Measurements from ENCODE around the gene PIGQ.
A peak's percentile ranks its signal among the peaks of the same experiment; 100 is the strongest.

PIGQ gene

DNA sequence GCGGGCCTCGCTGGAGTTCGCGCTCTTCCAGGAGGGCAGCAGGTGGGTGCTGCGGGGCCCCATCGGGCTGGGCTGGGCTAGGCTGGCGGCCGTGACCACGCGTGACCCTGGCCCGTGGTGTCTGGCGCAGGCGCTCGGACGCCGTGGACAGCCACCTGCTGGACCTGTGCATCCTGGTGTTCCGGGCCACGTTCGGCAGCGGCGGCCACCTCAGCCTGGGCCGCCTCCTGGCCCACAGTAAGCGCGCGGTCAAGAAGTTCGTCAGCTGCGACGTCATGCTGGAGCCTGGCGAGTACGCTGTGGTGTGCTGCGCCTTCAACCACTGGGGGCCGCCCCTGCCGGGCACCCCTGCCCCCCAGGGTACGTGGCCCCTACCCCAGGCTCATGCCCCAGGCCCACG lies 17.6 kb upstream of the PIGQ start:
- H3K4me3 ChIP-seq (ENCODE audit: low read length): no peak overlapping the region
- TF ChIP-seq, protein P1, sequence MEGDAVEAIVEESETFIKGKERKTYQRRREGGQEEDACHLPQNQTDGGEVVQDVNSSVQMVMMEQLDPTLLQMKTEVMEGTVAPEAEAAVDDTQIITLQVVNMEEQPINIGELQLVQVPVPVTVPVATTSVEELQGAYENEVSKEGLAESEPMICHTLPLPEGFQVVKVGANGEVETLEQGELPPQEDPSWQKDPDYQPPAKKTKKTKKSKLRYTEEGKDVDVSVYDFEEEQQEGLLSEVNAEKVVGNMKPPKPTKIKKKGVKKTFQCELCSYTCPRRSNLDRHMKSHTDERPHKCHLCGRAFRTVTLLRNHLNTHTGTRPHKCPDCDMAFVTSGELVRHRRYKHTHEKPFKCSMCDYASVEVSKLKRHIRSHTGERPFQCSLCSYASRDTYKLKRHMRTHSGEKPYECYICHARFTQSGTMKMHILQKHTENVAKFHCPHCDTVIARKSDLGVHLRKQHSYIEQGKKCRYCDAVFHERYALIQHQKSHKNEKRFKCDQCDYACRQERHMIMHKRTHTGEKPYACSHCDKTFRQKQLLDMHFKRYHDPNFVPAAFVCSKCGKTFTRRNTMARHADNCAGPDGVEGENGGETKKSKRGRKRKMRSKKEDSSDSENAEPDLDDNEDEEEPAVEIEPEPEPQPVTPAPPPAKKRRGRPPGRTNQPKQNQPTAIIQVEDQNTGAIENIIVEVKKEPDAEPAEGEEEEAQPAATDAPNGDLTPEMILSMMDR (IDR thresholded peaks at IDR 0.05; ENCODE audit: insufficient read depth, low read depth, low read length, missing control alignments): no peak
- DNase-seq (ENCODE audit: low read depth): no peak

DNA sequence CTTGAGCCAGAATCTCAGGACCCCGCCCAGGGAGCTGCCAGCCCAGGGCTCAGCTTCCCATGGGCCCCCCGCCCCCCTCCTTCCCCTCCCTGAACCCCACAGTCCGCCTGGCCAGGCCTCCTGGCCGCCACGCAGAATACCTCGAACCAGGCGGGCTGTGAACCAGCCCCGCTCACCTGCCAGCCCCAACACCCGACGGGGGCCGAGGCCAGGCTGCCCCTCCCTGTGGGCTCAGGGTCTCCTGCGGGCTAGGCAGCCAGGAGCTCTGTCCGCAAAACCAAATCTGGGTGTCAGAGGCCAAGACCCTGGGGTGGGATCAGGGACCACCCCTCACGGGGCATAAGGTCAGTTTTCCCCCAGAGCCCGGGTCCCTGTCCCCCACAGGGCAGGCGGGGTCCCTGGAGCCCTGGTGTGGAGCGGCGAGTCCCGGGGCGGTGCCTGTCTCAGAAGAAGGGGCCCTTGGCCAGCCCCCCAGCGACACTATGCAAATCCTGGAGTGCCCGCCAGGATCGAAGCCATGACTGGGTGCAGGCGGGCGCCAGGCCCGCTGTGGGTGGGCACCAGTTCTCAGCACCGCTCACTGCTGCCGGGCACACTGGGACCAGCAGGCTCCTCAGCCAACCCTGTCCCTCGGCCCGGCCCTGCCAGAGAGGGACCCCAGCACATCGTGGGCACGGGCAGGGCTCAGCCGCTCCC lies 16.0 kb upstream of the PIGQ start:
- H3K4me3 ChIP-seq (ENCODE audit: low read length): no peak overlapping the region
- TF ChIP-seq, protein P1 (IDR thresholded peaks at IDR 0.05; ENCODE audit: insufficient read depth, low read depth, low read length, missing control alignments): no peak

DNA sequence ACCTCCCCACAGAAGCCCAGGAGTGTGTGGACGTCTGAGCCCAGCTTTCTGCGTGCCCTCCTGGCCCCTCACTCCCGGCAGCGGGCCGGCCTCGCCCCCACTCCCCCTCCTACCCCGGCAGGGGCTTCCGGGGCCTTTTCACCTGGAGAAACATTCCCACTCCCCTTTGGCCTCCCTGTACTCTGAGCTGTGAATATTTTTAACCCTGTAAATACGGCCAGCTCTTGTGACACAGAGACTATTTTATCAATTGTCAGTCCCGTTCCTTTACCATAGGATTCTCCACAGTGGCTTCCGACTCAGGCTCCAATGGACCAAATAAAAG lies 15.5 kb upstream of the PIGQ start:
- no peak for DNase-seq (ENCODE audit: low read depth)
- TF ChIP-seq, protein P1 (IDR thresholded peaks at IDR 0.05; ENCODE audit: insufficient read depth, low read depth, low read length, missing control alignments): no peak
- no peak overlapping the region for H3K4me3 ChIP-seq (ENCODE audit: low read length)

More for the DNA sequence above, 16.0 kb upstream of the PIGQ start:
- no peak for DNase-seq (ENCODE audit: low read depth)

DNA sequence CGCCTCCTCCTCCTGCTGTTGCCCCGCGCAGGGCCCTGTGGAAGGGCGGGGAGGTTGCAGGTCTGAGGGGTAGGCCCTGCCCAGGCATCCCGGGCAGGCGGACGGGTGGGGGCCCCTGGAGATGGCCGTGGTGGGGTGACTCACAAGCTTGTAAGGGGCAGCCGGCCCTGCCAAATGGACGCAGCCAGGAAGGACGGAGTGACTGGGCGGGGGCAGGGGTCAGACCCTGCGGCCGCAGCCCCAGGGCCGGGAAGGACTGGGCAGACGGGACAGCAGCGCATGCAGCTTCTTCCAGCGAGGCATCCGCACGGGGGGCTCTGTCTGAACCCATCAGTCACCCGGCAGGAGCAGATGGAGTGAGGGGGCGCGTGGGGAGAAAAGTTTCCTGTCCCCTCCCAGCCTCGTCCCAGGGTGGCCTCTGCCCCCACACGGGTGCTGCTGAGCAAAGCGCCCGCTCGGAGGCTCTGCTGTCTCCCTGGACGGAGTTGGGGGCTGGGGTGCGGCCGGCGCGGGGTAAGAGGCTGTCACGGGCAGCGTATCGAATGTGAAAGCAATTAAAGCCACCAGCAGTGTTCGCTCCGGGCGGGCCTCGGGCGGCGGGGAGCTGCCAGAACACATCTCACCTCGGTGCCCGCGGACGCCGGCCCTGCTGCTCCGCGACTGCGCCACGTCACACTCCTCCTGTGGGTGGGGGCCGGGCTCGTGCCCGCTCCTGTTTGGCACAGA lies 15.0 kb upstream of the PIGQ start:
- H3K4me3 ChIP-seq (ENCODE audit: low read length): no peak overlapping the region
- TF ChIP-seq, protein P1 (IDR thresholded peaks at IDR 0.05; ENCODE audit: insufficient read depth, low read depth, low read length, missing control alignments): no peak
- peak; percentile 44 for DNase-seq (ENCODE audit: low read depth)

DNA sequence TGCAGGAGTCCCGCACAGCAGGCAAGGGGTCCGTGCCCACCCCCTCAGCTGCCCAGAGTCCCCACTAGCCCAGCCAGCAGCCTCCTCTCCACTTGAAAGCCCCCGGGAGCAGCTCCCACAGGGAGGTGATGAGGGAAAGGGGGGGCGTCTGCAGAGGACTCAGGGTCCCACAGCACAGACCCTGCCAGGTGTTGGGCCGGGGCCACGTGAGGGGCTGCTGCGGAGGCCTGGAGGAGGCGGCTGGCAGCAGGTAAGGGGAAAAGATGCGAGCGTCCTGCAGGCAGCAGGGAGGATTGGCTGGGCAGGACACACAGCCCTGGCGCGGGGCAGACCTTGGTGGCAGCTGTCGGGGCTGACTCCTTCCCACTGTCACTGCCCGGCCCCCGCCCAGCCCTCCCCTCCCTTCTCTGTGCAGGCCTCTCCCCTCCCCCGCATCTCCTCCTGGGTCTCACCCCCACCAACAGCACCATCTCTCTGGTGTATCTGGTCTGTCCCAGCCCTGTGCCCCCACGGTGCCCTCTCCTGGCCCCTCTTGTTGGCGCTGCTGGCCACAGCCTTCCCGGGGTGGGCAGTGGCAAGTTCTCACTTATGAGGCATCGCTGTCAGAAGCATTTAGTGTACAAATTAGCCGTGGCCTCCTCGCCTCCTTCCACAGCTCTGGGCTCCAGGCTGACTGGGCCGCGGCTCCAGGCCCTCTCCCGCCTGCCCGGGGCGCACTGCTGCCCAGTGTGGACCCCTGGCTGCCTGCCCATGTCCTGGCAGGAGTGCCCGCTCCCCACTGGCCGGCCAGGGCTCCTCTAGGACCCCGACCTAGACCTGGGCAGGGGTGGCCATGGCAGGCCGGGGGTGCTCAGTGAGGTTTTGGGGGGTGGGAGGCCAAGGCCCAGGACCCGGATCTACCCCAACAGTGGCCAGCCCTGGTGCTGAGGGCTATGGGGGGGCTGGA lies 14.0 kb upstream of the PIGQ start:
- TF ChIP-seq, protein P1 (IDR thresholded peaks at IDR 0.05; ENCODE audit: insufficient read depth, low read depth, low read length, missing control alignments): no peak
- no peak overlapping the region for H3K4me3 ChIP-seq (ENCODE audit: low read length)
- no peak for DNase-seq (ENCODE audit: low read depth)

DNA sequence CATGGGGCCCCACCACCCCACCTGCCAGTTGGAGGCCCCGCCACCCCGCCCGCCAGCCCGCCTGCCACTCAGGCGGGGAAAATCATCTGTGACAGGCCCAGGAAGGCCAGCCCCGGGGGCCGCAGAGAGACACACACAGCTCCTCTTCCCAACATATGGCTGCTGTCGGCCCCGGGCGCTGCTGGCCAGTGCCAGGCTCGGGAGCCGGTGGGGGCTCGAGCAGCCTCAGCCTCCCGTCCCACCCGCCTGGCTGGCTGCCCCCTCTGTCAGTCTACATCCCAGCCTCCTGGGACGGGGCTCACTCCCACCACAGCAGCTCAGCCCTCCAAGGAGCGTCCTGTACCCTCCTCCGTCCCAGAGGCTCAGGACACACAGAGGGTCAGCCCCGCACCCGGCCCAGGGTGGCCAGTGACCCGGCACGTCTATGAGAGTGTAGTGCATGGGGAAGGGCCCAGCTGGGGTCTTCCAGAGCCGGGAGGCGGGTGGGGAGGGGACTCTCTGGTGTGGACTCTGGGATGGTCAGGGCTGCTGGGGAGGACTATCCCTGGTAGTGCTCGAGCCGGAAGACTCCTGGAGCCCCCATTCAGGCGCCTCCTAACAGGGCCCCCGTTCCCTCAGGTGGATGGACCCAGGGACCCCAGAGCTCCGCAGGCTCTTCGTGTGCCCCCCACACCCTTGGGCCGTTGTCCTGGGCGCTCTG lies 13.1 kb upstream of the PIGQ start:
- H3K4me3 ChIP-seq (ENCODE audit: low read length): no peak overlapping the region
- TF ChIP-seq, protein P1 (IDR thresholded peaks at IDR 0.05; ENCODE audit: insufficient read depth, low read depth, low read length, missing control alignments): no peak
- no peak for DNase-seq (ENCODE audit: low read depth)

Data from epithelial cell of esophagus (primary cell).